H1 (cell line): ENCODE data around the gene PLXDC2. TPM values are rescaled to one million over a fixed set of nuclear protein-coding genes. Genes with fewer than 3 reads are reported as not detected.

Experiments
- ATF2 ChIP-seq: IDR thresholded peaks from 2 replicates; pipeline ENCODE4 v1.6.1; 2012; ENCODE audit warnings: low read length, inconsistent platforms
- BRCA1 ChIP-seq: IDR thresholded peaks from 2 replicates; pipeline ENCODE4 v1.6.1; 2012; ENCODE audit warnings: low read depth, low read length, improper control_type of control experiment
- CBX8 ChIP-seq: fragments of 300-800, 300-1000 bp; sonication (generic); IDR thresholded peaks from 2 replicates; pipeline ENCODE4 v1.7.1; 2016; ENCODE audit warnings: low read depth, low read length, borderline replicate concordance
- KDM4A ChIP-seq: IDR thresholded peaks from one replicate; pipeline ENCODE4 v1.7.1; 2012; ENCODE audit warnings: low read depth, mild to moderate bottlenecking, moderate library complexity, low read length, inconsistent platforms; ENCODE audit not compliant: severe bottlenecking
- RBBP5 ChIP-seq: IDR thresholded peaks from 2 replicates; pipeline ENCODE4 v1.7.1; 2012; ENCODE audit warnings: low read depth, mild to moderate bottlenecking, inconsistent platforms, low read length, moderate library complexity, borderline replicate concordance
- TAF7 ChIP-seq: optimal IDR thresholded peaks from 2 replicates; pipeline ENCODE3; 2011; ENCODE audit warnings: low read depth, mild to moderate bottlenecking, inconsistent platforms, low read length, moderate library complexity, borderline replicate concordance
- USF2 ChIP-seq: IDR thresholded peaks from 2 replicates; pipeline ENCODE4 v1.6.1; 2011; ENCODE audit warnings: low read length, improper control_type of control experiment
- polyA plus RNA-seq, 7 experiments: library from polyadenylated mRNA; depleted of rRNA in 3 of 7; stranded (reverse) in 5 of 7; unstranded in 2 of 7; fragments of >200 nt in 5 of 7; fragments of 200-250 nt in 2 of 7; gene quantifications; 1 replicate in 5 of 7; 2 replicates in 1 of 7; 4 replicates in 1 of 7; pipeline versions ENCODE4 v1.2.1 to v1.2.3, GENCODE V29; 2011 to 2013; ENCODE audit warnings: missing spikeins in 2 of 7, mixed read lengths in 2 of 7
- total RNA-seq: library from RNA; stranded (reverse); fragmentation: NEBNext Ultra II Directional; extraction: Animal tissue kit (Norgen Biotek cat#: 25700); gene quantifications from 2 replicates; pipeline ENCODE4 v1.2.1, GENCODE V29; 2021

Gene PLXDC2
- total and polyA plus RNA-seq, 2 of the 8 experiments (the other 6 are each of a cell fraction or from before 2014, with no cell fraction given) = 23.0 to 40.5 TPM

GRCh38 chr10:19777806-19778205, 38.4 kb upstream of the PLXDC2 start (continued):
- TF ChIP-seq USF2 (no peak), TAF7 (no peak), ATF2 (no peak), BRCA1 (no peak), RBBP5 (no peak), KDM4A (no peak), CBX8 (no peak)
